ENCODE measurements around the gene GALNT16.

The GALNT16 gene

DNA sequence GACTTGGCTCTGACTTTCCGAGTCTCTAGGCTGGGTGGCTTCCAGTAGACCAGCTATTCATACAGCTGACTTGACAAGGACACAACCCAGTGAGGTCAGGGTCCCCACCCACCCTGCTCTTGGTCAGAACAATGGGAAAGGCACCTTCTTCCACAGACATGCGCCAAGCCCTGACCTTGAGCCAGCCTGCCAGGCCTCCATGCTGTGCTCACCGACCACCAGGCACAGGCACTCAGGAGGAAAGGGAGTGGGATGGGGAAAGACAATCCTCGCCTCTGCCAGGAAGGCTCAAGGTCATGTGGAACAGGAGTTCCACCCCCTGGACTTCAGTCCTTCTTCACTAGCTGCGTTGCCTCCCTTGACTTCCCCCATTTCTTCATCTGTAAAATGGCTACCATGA, 31.4 kb downstream of the GALNT16 start:
- no peak overlapping the region for H3K9ac ChIP-seq (ENCODE audit: low read depth in 1 of 2, low read length in 2 of 2)
- H3K36me3 ChIP-seq (ENCODE audit: control insufficient read depth in 1 of 2, insufficient read depth in 2 of 2, low read length in 2 of 2), result no peaks in the 10 kb centered on the region
- no peak overlapping the region for H3K27ac ChIP-seq (ENCODE audit: low read depth, low read length)
- H3K9me3 ChIP-seq (ENCODE audit: control insufficient read depth in 1 of 2, low read length in 2 of 2), result no peaks in the 10 kb centered on the region
- H3K4me3 ChIP-seq (ENCODE audit: low read depth in 1 of 2, low read length in 2 of 2), result no peak overlapping the region
- peaks cover 0 to 3% of the 10 kb centered on the region in 2 donors for H3K4me1 ChIP-seq (ENCODE audit: control insufficient read depth in 1 of 2, insufficient read depth in 2 of 2, low read length in 2 of 2)
- H3K27me3 ChIP-seq (ENCODE audit: control insufficient read depth in 1 of 2, insufficient read depth in 2 of 2, low read length in 2 of 2), result no peaks in the 10 kb centered on the region

DNA sequence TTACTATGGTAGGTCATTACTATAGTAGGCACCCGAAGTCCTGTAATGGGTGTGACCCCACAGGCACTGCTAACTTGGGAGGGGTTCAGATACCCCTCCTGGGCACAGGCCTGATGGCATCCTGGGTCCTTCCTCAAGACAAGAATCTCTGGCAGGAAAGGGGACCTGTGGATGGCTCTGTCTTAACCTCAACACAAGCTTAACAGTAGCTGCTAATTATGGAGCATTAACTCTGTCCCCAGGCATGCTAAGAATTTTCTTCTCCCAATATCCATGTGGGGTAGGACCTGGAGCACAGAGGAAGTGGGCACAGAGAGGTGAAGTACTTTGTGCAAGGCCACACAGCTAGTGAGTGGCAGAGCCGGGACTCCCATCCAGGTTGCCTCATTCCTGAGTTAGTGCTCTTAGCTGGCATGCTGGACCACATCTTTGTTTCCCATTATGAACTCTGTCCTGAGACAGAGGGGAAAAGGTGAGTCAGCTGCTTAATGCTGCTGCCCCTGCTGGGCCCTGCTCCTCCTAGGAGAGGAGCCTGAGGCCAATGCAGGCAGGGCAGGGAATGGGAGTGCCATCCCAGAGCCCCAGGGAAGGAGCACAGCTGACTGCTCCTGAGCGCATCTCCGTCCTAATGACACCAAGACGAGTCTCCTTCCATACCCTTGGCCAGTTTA, 32.1 kb downstream of the GALNT16 start:
- no peaks in the 10 kb centered on the region for H3K36me3 ChIP-seq (ENCODE audit: control insufficient read depth in 1 of 2, insufficient read depth in 2 of 2, low read length in 2 of 2)
- H3K9ac ChIP-seq (ENCODE audit: low read depth in 1 of 2, low read length in 2 of 2), result no peak overlapping the region
- no peaks in the 10 kb centered on the region for H3K9me3 ChIP-seq (ENCODE audit: control insufficient read depth in 1 of 2, low read length in 2 of 2)
- H3K4me3 ChIP-seq (ENCODE audit: low read depth in 1 of 2, low read length in 2 of 2), result no peak overlapping the region
- H3K4me1 ChIP-seq (ENCODE audit: control insufficient read depth in 1 of 2, insufficient read depth in 2 of 2, low read length in 2 of 2), result peaks cover 0 to under 1% of the 10 kb centered on the region in 2 donors
- no peak overlapping the region for H3K27ac ChIP-seq (ENCODE audit: low read depth, low read length)
- no peaks in the 10 kb centered on the region for H3K27me3 ChIP-seq (ENCODE audit: control insufficient read depth in 1 of 2, insufficient read depth in 2 of 2, low read length in 2 of 2)

DNA sequence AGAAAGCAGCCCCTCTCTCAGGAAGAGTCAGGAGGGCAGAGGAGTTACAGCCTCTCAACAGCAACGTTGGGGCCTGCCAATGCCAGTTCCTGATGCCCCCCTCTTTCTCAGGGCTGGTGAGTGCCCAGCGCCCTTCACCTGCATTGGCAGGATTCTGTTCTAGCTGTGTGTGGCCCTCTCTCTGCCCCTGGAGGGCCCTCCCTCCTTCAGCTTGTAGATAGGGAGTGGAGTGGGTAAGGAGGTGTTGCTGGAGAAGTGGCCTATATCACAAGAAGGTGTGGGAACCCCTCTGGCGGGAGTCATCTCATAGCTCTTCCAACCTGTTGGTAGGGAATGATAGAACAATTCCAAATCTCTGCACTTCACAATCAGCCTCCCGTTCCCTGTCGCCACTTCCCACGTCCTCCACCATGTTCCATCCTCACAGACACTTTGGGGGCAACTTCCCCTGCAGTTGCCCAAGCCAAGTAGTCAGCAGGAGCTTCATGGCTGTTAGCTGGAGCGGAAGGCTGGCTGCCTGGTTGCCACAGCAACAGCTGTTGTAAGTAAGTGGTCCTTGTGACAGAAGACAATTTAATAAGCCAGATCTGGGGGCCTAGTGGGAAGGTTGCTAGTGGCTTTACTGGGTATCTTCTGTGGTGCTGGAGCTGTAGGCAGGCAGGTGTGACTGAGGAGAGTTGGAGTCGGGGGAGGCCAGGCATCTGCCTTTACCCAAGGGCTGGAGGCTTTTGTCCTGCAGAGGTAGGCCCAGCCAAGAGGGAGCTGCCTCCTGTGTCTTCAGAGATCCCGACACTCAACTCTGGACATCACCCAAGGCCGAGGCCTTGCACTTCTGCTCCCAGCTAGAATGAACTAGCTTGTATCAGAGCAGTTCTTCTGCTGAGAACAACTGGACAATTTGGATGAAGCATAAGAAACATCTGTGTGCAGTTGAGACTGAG, 38.4 kb downstream of the GALNT16 start:
- Histone ChIP-seq H3K27ac (ENCODE audit: low read depth, low read length) (no peak overlapping the region), H3K9me3 (ENCODE audit: control insufficient read depth in 1 of 2, low read length in 2 of 2) (no peaks in the 10 kb centered on the region), H3K36me3 (ENCODE audit: control insufficient read depth in 1 of 2, insufficient read depth in 2 of 2, low read length in 2 of 2) (no peaks in the 10 kb centered on the region), H3K9ac (ENCODE audit: low read depth in 1 of 2, low read length in 2 of 2) (no peak overlapping the region), H3K4me1 (ENCODE audit: control insufficient read depth in 1 of 2, insufficient read depth in 2 of 2, low read length in 2 of 2) (no peaks in the 10 kb centered on the region), H3K4me3 (ENCODE audit: low read depth in 1 of 2, low read length in 2 of 2) (no peak overlapping the region), H3K27me3 (ENCODE audit: control insufficient read depth in 1 of 2, insufficient read depth in 2 of 2, low read length in 2 of 2) (no peaks in the 10 kb centered on the region)

DNA sequence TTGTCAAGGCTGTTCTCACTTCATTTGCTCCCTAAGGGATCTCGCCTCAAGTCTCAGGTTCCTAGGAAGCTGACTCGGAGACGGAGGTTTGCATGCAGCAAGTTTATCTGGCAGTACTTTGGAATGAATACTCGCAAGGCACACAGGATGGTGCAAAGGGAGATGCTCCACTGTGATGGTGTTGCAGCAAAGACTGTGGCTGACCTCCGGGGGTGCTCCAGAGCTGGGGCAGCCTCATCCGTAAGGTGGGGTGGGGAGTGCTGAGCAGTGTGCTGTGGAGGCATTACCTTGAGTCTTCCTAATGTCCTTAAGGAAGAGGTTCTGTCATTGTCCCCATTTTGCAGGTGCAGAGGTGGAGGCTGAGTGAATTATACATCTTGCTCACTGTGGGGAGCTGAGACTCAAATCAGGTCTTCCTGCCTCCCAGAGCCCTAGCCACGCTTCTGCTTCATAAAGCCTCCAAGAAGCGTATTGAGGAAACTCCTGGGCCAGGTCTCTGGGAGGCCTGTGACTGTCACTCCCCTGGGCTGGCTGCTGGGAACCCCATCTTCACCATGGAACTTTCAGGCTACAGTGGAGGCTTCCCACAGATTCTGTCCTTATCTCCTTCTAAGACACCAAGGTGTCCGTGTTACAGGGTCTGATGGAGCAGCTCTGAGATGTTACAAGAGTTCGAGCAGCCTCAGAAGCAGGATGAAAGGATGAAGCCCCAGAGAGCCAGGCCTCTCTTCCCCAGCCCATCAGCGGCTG, 39.5 kb downstream of the GALNT16 start:
- no peaks in the 10 kb centered on the region for H3K36me3 ChIP-seq (ENCODE audit: control insufficient read depth in 1 of 2, insufficient read depth in 2 of 2, low read length in 2 of 2)
- H3K9ac ChIP-seq (ENCODE audit: low read depth in 1 of 2, low read length in 2 of 2), result no peak overlapping the region
- H3K27me3 ChIP-seq (ENCODE audit: control insufficient read depth in 1 of 2, insufficient read depth in 2 of 2, low read length in 2 of 2), result no peaks in the 10 kb centered on the region
- H3K9me3 ChIP-seq (ENCODE audit: control insufficient read depth in 1 of 2, low read length in 2 of 2), result no peaks in the 10 kb centered on the region
- H3K4me3 ChIP-seq (ENCODE audit: low read depth in 1 of 2, low read length in 2 of 2), result no peak overlapping the region
- H3K4me1 ChIP-seq (ENCODE audit: control insufficient read depth in 1 of 2, insufficient read depth in 2 of 2, low read length in 2 of 2), result no peaks in the 10 kb centered on the region
- H3K27ac ChIP-seq (ENCODE audit: low read depth, low read length), result no peak overlapping the region

DNA sequence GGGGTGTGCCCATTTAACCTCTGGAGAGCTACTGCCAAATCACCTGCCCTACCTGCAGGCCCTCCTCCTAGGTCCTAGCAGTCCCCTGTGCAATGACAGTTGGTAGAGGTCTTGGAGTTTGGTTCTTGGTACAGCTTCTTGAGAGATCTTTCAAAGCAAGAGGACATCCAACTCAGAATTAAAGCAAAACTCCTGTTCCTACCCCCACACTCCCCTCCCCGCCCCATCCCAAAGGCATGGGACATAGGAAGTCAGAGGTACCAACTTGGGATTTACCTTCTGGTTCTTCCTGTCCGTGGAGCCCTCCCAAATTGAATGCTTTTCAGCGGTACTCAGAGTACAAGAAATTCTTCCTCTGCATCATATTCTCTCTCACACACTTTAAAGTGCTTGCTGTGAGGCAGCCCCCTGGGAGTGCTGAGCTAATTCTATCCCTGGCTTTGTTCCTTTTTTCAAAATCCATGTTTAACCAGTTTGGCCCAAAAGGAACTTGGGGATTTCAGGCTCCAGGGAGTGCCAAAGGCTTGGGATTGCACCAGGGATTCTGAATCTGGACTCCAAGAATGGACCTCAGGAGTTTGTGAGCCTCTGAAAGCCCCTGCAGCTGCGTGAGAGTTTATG, 40.8 kb downstream of the GALNT16 start:
- Histone ChIP-seq H3K27ac (ENCODE audit: low read depth, low read length) (no peak overlapping the region), H3K9me3 (ENCODE audit: control insufficient read depth in 1 of 2, low read length in 2 of 2) (no peaks in the 10 kb centered on the region), H3K27me3 (ENCODE audit: control insufficient read depth in 1 of 2, insufficient read depth in 2 of 2, low read length in 2 of 2) (no peaks in the 10 kb centered on the region), H3K4me3 (ENCODE audit: low read depth in 1 of 2, low read length in 2 of 2) (no peak overlapping the region), H3K9ac (ENCODE audit: low read depth in 1 of 2, low read length in 2 of 2) (no peak overlapping the region), H3K36me3 (ENCODE audit: control insufficient read depth in 1 of 2, insufficient read depth in 2 of 2, low read length in 2 of 2) (no peaks in the 10 kb centered on the region), H3K4me1 (ENCODE audit: control insufficient read depth in 1 of 2, insufficient read depth in 2 of 2, low read length in 2 of 2) (no peaks in the 10 kb centered on the region)

DNA sequence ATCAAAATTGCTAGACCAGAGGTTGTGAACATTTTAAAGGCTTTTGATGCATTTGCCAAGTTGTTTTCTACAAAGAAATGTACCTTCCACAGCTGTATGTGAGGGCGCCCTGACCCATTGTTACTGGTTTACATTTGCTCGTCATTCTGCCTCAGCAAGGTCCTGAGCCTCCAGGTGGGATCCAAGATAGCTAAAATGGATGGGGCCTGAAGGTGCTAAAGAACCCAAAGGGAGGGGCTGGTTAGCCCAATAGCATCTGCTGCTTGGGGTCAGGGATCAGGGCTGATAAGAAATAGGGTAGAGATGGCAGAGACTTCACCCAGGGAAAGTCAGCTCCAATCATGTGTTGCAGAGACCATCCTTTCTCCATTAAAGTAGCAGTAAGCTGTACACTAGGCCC, 43.1 kb downstream of the GALNT16 start:
- Histone ChIP-seq H3K9me3 (ENCODE audit: control insufficient read depth in 1 of 2, low read length in 2 of 2) (no peaks in the 10 kb centered on the region), H3K36me3 (ENCODE audit: control insufficient read depth in 1 of 2, insufficient read depth in 2 of 2, low read length in 2 of 2) (no peaks in the 10 kb centered on the region), H3K27me3 (ENCODE audit: control insufficient read depth in 1 of 2, insufficient read depth in 2 of 2, low read length in 2 of 2) (peaks cover 0 to 7% of the 10 kb centered on the region in 2 donors), H3K4me3 (ENCODE audit: low read depth in 1 of 2, low read length in 2 of 2) (no peak overlapping the region), H3K27ac (ENCODE audit: low read depth, low read length) (no peak overlapping the region), H3K4me1 (ENCODE audit: control insufficient read depth in 1 of 2, insufficient read depth in 2 of 2, low read length in 2 of 2) (no peaks in the 10 kb centered on the region), H3K9ac (ENCODE audit: low read depth in 1 of 2, low read length in 2 of 2) (no peak overlapping the region)

DNA sequence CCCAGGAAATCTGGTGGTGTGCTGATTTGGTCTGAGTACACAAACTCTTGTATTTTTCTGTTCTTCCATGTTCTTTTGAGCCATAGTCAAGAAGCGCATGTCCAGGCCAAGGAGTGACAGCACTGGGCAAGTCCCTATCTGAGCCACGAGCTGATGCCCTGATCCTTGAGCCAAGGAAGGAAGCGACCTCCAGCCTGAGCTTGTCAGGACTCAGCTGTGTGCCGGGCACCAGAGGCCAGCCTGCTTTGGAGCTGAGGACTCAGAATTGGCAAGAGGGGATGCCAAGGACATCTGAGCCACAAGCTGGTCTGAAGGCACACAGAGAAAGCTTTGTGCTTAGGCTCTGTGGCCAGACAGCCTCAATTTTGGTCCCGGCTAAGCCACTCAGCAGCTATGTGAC, 52.6 kb downstream of the GALNT16 start:
- H3K36me3 ChIP-seq (ENCODE audit: control insufficient read depth in 1 of 2, insufficient read depth in 2 of 2, low read length in 2 of 2), result no peaks in the 10 kb centered on the region

DNA sequence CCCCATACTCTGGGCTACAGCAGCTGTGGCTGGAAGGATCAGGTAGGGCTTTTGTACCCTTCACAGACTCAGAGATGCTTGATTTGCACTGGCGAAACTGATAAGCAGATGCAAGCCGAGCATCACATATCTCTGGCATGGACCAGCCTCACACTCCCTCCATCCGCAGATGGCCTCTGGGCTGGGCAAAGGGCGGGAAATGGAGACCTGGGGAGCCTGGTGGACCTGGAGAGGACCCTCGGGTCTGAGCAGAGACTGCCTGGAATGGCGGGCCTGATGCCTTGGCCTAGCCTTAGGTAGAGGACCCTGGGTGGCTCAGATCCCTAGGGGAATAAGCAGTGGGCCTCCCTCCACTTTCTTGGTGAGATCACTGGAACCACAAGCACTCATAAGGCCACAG, 53.2 kb downstream of the GALNT16 start:
- H3K4me3 ChIP-seq (ENCODE audit: low read depth in 1 of 2, low read length in 2 of 2), result no peak overlapping the region
- no peaks in the 10 kb centered on the region for H3K36me3 ChIP-seq (ENCODE audit: control insufficient read depth in 1 of 2, insufficient read depth in 2 of 2, low read length in 2 of 2)
- H3K4me1 ChIP-seq (ENCODE audit: control insufficient read depth in 1 of 2, insufficient read depth in 2 of 2, low read length in 2 of 2), result peaks cover 13 to 14% of the 10 kb centered on the region in 2 donors
- no peaks in the 10 kb centered on the region for H3K9me3 ChIP-seq (ENCODE audit: control insufficient read depth in 1 of 2, low read length in 2 of 2)
- no peak overlapping the region for H3K27ac ChIP-seq (ENCODE audit: low read depth, low read length)
- H3K27me3 ChIP-seq (ENCODE audit: control insufficient read depth in 1 of 2, insufficient read depth in 2 of 2, low read length in 2 of 2), result no peaks in the 10 kb centered on the region
- H3K9ac ChIP-seq (ENCODE audit: low read depth in 1 of 2, low read length in 2 of 2), result no peak overlapping the region

More for the DNA sequence above, 52.6 kb downstream of the GALNT16 start:
- no peak overlapping the region for H3K27ac ChIP-seq (ENCODE audit: low read depth, low read length)
- H3K4me3 ChIP-seq (ENCODE audit: low read depth in 1 of 2, low read length in 2 of 2), result no peak overlapping the region
- H3K9me3 ChIP-seq (ENCODE audit: control insufficient read depth in 1 of 2, low read length in 2 of 2), result no peaks in the 10 kb centered on the region
- H3K4me1 ChIP-seq (ENCODE audit: control insufficient read depth in 1 of 2, insufficient read depth in 2 of 2, low read length in 2 of 2), result peaks cover 9 to 13% of the 10 kb centered on the region in 2 donors
- no peak overlapping the region for H3K9ac ChIP-seq (ENCODE audit: low read depth in 1 of 2, low read length in 2 of 2)
- peaks cover 0 to under 1% of the 10 kb centered on the region in 2 donors for H3K27me3 ChIP-seq (ENCODE audit: control insufficient read depth in 1 of 2, insufficient read depth in 2 of 2, low read length in 2 of 2)

DNA sequence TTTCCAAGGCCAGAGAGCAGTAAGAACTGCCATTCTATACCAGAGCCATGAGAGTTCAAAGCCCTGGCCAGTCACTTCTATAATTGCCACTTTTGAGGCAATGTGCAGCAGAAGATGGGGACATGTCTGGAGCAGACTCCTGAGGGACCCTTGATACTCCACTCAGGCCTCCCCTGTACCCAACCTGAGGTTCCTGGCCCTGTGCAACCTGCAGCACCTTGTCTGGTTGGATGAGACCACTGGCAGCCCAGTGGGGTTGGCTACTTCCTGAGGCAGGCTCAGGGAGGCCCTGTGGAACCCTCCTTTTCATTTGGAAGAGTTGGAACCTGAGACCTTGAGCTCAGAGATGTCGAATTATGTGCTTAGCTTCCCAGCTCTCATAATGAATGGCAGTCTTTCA, 54.4 kb downstream of the GALNT16 start:
- H3K36me3 ChIP-seq (ENCODE audit: control insufficient read depth in 1 of 2, insufficient read depth in 2 of 2, low read length in 2 of 2), result no peaks in the 10 kb centered on the region
- H3K27me3 ChIP-seq (ENCODE audit: control insufficient read depth in 1 of 2, insufficient read depth in 2 of 2, low read length in 2 of 2), result no peaks in the 10 kb centered on the region
- H3K4me1 ChIP-seq (ENCODE audit: control insufficient read depth in 1 of 2, insufficient read depth in 2 of 2, low read length in 2 of 2), result peaks cover 13 to 14% of the 10 kb centered on the region in 2 donors
- no peak overlapping the region for H3K4me3 ChIP-seq (ENCODE audit: low read depth in 1 of 2, low read length in 2 of 2)
- no peak overlapping the region for H3K9ac ChIP-seq (ENCODE audit: low read depth in 1 of 2, low read length in 2 of 2)
- H3K9me3 ChIP-seq (ENCODE audit: control insufficient read depth in 1 of 2, low read length in 2 of 2), result no peaks in the 10 kb centered on the region
- no peak overlapping the region for H3K27ac ChIP-seq (ENCODE audit: low read depth, low read length)
